Stimulated activated CD4-positive, alpha-beta T cell treated with anti-CD3 and anti-CD28 coated beads, Interleukin-1b, Interleukin-23, amount 100 ng/mL, for 24 hours (primary cell): ENCODE measurements around the gene MT1A.

Experiments used
- DNase-seq, 4 experiments: peaks; one replicate each; pipeline ENCODE4 v3.0.0-alpha.2; 2020; ENCODE audit warnings: low read depth in 4 of 4, low spot score in 1 of 4

MT1A gene

GRCh38 chr16:56637814-56638750, at the start of gene MT1A:
MT1A (plus strand) TSS chr16:56638666; CDS start chr16:56638739, 73 bp downstream.
- no peak for DNase-seq

- DNase-seq, result no peak
Measured at GRCh38 chr16:56588781-56589140, 49.7 kb upstream of the MT1A start.

- no peak for DNase-seq
Measured at GRCh38 chr16:56589141-56590039, 49.1 kb upstream of the MT1A start, which contains the start of gene MT3. MT3 (plus strand) TSS chr16:56589528; CDS start chr16:56589591, 63 bp downstream.

GRCh38 chr16:56591377-56592060, 46.9 kb upstream of the MT1A start:
- DNase-seq, result no peak

GRCh38 chr16:56593573-56594291, 44.7 kb upstream of the MT1A start:
- no peak for DNase-seq

GRCh38 chr16:56594292-56594619, 44.2 kb upstream of the MT1A start:
- no peak for DNase-seq

- no peak for DNase-seq
Measured at GRCh38 chr16:56600398-56600999, 38.0 kb upstream of the MT1A start.

- DNase-seq, result no peak
Measured at GRCh38 chr16:56601325-56601724, 37.1 kb upstream of the MT1A start.

GRCh38 chr16:56603589-56603988, 34.9 kb upstream of the MT1A start:
- DNase-seq, result no peak

GRCh38 chr16:56604966-56605365, 33.5 kb upstream of the MT1A start:
- DNase-seq, result no peak

- no peak for DNase-seq
Measured at GRCh38 chr16:56605475-56605874, 33.0 kb upstream of the MT1A start.

GRCh38 chr16:56606071-56606475, 32.4 kb upstream of the MT1A start:
- DNase-seq, result no peak

- no peak for DNase-seq
Measured at GRCh38 chr16:56606476-56607108, 31.9 kb upstream of the MT1A start.

GRCh38 chr16:56607109-56607618, 31.3 kb upstream of the MT1A start:
- DNase-seq, result no peak

GRCh38 chr16:56607675-56608042, 30.8 kb upstream of the MT1A start:
- DNase-seq, result no peak

GRCh38 chr16:56608043-56608875, 30.2 kb upstream of the MT1A start, which contains the start of gene MT2A:
MT2A (plus strand) TSS chr16:56608584; CDS start chr16:56608656, 72 bp downstream.
- DNase-seq, result peak; percentile 79 to 90 (median 82)

- DNase-seq, result no peak
Measured at GRCh38 chr16:56608876-56609462, 29.5 kb upstream of the MT1A start.

GRCh38 chr16:56609463-56609921, 29.0 kb upstream of the MT1A start:
- peak; percentile 52 to 70 (median 60) for DNase-seq
